GM10266 (cell line): ENCODE measurements around the gene L3MBTL4.
A peak's percentile ranks its signal among the peaks of the same experiment; 100 is the strongest.

Experiments used
- DNase-seq: peaks from one replicate; pipeline ENCODE4 v3.0.0; 2012; ENCODE audit errors: extremely low spot score
- TF ChIP-seq, protein P1 (sequence below): IDR thresholded peaks from 2 replicates; pipeline ENCODE4 v1.5.1; 2012; ENCODE audit warnings: mild to moderate bottlenecking, low read depth; ENCODE audit not compliant: control insufficient read depth, insufficient read depth; ENCODE audit errors: missing control alignments

L3MBTL4 gene

DNA sequence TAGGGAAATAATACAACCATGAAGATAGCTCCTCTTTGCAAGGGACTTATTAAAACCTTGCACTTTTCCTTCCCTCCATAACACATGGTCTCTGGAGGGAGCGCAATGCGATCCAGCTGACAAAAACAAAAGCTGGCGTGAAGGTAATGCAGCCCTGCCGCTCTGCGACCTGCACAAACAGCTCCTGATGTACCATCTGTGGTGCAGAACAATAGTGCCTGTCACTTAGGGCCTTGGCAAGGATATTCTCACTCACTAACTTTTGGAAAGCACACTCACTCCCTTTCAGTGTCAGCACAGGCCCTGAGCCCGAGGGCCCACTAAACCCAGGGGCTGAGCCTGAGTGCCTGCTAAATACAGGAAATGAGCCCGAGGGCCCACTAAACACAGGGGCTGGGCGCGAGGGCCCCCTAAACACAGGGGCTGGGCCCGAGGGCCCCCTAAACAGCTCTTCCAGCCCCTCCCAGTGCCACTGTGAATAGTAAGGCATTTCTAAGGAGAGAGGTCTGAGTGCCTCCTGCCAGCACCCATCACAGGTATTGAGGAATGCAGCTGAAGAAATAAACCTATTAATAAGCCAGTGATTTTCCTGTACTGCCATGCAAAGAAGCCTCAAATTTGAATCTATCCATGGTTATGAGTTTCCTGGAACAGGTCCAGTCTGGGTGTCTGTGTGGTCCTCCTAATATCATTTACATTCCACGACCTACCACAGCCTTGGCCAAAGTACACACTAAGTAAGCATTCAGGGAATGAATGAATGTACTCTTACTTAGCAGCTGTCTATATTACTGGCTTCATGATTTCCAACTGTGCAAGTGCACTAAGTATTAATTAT is 9.3 kb downstream of the L3MBTL4 start:
- DNase-seq, result no peak
- TF ChIP-seq, protein P1, sequence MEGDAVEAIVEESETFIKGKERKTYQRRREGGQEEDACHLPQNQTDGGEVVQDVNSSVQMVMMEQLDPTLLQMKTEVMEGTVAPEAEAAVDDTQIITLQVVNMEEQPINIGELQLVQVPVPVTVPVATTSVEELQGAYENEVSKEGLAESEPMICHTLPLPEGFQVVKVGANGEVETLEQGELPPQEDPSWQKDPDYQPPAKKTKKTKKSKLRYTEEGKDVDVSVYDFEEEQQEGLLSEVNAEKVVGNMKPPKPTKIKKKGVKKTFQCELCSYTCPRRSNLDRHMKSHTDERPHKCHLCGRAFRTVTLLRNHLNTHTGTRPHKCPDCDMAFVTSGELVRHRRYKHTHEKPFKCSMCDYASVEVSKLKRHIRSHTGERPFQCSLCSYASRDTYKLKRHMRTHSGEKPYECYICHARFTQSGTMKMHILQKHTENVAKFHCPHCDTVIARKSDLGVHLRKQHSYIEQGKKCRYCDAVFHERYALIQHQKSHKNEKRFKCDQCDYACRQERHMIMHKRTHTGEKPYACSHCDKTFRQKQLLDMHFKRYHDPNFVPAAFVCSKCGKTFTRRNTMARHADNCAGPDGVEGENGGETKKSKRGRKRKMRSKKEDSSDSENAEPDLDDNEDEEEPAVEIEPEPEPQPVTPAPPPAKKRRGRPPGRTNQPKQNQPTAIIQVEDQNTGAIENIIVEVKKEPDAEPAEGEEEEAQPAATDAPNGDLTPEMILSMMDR, result no peak

DNA sequence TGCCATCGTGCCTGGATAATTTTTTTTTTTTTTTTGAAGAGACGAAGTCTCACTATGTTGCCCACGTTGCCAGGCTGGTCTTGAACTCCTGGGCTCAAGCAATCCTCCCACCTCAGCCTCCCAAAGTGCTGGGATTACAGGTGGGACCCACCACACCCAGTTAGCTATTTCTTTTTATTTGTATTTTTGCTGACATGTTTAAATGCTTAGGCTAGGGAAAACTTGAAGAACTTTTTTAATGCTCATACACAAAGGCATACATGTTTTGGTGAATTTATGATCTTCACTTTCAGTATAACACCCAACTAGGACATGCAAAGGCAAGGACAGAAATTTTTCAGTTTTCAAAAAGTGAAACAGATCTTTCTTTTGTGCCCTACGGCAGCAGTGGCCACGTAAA is 9.9 kb downstream of the L3MBTL4 start:
- DNase-seq, result no peak
- TF ChIP-seq, protein P1, result no peak

DNA sequence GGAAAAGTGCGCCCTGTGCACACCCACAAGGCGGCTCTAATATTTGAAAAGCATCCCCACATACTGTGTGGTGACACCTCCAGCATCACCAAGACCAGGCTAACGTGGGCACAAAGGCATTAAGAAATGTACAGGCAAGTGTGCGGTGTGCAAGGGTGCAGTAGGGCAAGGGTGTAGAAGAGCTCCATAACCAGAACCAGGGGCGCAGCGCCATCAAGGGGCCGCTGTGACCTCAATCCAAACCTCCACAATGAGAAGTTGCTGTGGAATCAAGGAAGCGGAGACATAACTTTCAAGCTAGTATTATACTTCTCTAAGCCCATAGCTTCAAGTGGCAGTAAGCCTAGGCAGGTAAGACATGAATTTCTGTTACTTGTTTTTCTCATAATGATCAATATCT is 13.0 kb downstream of the L3MBTL4 start:
- TF ChIP-seq, protein P1, result peak; percentile 24
- DNase-seq, result no peak

DNA sequence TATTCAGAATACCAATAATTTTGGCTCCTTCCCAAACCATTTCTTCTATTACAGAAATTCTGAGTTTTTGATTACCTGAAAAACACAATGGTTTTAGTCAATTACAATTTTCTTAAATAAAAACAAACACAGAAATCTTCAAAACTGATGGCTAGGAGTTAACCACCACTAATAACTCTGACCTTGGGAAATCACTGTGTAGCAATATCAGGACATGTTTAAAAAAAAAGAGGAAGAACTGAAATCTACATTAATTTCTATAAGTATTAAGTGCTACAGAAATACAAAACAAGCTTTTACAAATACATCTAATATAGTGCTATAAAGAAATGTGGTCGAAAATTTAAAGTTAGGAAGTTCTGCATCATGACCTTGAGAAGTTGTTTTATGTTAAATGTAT is 14.9 kb downstream of the L3MBTL4 start:
- DNase-seq, result no peak
- TF ChIP-seq, protein P1, result no peak

DNA sequence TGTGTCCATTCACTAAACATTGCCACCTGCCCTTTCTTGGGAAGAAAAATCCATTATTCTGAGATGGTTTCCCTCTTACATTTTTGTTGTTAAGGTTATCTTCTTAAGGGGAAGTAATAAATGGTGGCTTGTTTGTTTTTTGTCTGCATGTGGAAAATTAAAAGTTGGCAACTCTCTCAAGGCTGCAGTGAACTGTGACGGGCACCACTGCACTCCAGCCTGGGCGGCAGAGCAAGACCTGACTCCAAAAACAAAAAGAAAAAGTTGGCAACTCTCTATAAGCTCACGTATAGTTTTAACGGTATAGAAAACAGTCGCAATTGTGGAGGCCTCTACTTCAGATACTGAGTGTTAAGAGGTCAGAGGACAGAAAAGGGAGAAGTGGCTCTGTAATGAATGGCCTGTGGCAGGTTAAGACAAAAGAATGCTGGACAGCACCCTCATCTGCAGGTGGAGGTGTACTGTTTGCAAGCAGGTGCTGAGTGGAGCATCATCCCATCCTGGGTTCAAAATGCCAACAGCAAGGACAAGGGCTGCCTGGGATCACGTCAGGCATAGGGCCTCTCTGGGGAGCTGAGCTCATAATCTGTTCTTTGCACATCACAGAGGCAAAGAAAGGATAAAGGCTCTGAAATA is 16.7 kb downstream of the L3MBTL4 start:
- no peak for DNase-seq
- TF ChIP-seq, protein P1, result no peak

DNA sequence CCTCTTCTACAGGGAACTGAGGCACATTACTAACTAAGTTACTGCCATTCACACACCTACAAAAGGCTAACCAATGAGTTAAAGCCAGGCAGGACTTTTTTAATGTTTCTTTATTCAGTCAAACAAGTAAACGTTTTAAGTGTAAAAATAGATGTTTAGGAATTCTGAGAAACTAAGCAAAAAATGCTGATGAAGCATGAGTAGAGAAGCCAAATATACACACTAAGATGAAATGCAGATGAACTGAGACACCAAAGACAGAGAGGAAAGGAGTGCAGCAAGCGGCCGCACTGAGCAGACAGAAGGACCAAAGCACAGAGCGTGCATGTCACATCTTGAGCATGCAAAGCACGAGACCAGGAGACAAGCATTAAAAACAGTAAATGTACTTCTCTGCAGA is 17.9 kb downstream of the L3MBTL4 start:
- TF ChIP-seq, protein P1, result no peak
- no peak for DNase-seq

DNA sequence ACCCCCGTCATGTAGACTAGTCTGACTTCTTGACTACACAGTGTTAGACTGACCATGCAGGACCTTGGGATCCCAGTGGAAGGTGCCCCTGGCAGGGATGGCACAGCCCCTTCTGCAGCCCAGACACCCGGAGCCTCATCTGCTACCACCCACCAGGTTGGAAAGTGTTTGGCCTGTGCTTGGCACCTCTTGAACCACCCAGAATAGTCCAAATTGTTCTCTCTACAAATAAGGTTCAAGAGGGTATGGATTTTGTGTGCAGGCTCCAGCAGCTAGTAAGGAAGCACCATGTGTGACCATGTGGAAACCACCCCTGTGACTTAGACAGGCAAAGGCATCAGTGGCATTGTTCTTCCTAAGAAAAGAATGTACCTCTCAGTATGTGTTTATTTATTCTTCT is 18.4 kb downstream of the L3MBTL4 start:
- DNase-seq, result no peak
- TF ChIP-seq, protein P1, result no peak
